NCI-H345 (cell line): ENCODE results near the gene UGT1A7.

Experiments used
- DNase-seq: peaks from one replicate; lab custom pipeline; 2025; lab: John Stamatoyannopoulos, UW

Gene UGT1A7

GRCh38 chr2:233817995-233818638 is 136.4 kb downstream of the UGT1A7 start:
- no peak for DNase-seq

- no peak for DNase-seq
Observed at GRCh38 chr2:233818639-233819621, 137.2 kb downstream of the UGT1A7 start.

- no peak for DNase-seq
Observed at GRCh38 chr2:233819884-233820773, 138.4 kb downstream of the UGT1A7 start.

- no peak for DNase-seq
Observed at GRCh38 chr2:233820774-233821105, 139.0 kb downstream of the UGT1A7 start.

GRCh38 chr2:233821196-233821595 is 139.5 kb downstream of the UGT1A7 start:
- no peak for DNase-seq

GRCh38 chr2:233821709-233822100 is 140.0 kb downstream of the UGT1A7 start:
- DNase-seq: no peak

GRCh38 chr2:233822101-233822771 is 140.5 kb downstream of the UGT1A7 start:
- DNase-seq: no peak
